ENCODE results near the gene UBA7. TPM values are rescaled to one million over a fixed set of nuclear protein-coding genes. Genes with fewer than 3 reads are reported as not detected.
A peak's percentile ranks its signal among the peaks of the same experiment; 100 is the strongest.

Gene UBA7
- total and polyA plus RNA-seq, 9 donors: 29.3 to 84.9 (median 67.8) TPM

DNA sequence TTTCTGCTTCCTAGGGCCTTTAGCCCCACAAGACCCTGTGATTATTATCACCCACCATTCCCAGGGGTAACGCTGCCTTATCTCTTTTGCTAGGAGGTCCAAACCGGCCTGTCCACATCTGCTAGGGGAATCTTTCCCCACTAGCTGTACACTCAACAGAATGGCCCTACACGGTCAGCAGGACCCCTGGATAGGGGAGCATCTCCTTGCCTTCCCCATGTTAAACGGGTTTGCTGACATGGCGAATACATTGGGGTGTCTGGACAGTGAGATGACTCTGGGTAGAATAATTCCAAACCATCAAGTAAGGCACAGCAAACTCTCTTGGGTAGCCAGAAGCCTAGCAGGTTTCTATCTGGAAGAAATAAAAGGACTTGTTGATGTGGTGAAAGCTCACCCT is 41.9 kb upstream of the UBA7 start:
- peak overlapping the region; percentile 46 for H3K4me3 ChIP-seq
- no peaks in the 10 kb centered on the region for H3K27me3 ChIP-seq
- H3K4me1 ChIP-seq (ENCODE audit: insufficient read depth): peaks cover 6% of the 10 kb centered on the region
- no peak for DNase-seq
- H3K36me3 ChIP-seq: no peaks in the 10 kb centered on the region
- no peak overlapping the region for H3K27ac ChIP-seq
- intact Hi-C loops (cut with DNase I): no loop called here
- WGBS, 3 donors: 38 to 59% (median 39%) methylated on average over 5 of the region's 5 CpGs
- no peak for TF ChIP-seq POLR2A (IDR thresholded peaks at IDR 0.05)
- no peak for TF ChIP-seq EP300 (IDR thresholded peaks at IDR 0.05)
- TF ChIP-seq, protein P1, sequence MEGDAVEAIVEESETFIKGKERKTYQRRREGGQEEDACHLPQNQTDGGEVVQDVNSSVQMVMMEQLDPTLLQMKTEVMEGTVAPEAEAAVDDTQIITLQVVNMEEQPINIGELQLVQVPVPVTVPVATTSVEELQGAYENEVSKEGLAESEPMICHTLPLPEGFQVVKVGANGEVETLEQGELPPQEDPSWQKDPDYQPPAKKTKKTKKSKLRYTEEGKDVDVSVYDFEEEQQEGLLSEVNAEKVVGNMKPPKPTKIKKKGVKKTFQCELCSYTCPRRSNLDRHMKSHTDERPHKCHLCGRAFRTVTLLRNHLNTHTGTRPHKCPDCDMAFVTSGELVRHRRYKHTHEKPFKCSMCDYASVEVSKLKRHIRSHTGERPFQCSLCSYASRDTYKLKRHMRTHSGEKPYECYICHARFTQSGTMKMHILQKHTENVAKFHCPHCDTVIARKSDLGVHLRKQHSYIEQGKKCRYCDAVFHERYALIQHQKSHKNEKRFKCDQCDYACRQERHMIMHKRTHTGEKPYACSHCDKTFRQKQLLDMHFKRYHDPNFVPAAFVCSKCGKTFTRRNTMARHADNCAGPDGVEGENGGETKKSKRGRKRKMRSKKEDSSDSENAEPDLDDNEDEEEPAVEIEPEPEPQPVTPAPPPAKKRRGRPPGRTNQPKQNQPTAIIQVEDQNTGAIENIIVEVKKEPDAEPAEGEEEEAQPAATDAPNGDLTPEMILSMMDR (IDR thresholded peaks at IDR 0.05): no peak
- no peaks in the 10 kb centered on the region for H3K9me3 ChIP-seq

DNA sequence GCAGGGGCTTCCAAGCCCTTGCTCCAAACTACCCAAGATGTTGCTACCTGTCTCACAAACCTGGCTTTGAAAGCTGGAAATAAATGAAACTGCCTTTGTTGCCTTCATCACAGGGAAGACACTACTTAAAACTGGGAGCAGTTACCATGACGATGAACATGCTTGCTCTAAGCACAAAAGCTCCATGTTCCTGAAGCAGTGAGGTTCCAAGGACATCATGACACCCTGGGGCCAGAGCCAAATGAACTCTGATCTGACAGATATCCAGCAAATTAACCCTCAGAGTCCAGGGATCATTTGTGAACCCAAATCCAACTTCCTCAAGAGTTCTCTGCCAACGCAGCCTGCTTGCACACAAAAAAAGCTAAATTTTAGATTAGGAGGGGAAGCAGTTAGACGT is 31.9 kb upstream of the UBA7 start:
- 81 to 89% (median 83%) methylated on average over 3 of the region's 3 CpGs for WGBS, 3 donors

DNA sequence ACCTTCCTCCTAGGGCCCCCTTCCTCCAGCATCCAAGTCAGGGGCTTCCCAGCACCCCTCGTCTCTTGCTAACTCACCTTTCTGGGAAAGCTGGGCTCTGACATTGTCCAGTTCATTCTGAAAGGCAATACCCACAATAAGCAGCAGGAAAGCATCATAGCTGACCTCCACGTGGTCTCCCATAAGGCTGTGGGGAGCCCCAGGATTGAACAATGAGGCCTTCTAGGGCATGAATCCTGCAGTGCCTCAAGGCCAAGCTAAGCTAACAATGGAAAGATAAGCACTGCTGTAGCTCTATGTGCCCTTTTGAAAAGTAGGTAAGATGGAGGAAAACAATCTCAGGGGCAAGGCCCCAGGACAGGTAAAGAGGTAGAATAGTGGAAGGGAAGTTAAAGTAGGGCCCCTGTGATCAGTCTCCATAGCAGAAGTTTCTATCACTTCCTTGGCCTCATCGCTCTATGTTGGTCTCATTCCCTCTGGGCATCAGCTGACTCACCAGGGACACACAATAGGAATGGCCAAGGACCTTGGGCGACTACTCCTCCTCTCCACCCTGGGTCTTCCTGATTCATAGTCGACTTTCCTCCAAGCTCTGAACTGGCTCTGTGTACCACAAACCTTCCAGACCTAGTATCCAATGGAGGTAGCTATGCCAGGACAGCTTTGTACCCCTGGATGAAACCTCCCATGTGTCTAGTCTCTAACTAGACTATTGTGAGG is 30.9 kb upstream of the UBA7 start:
- DNase-seq: no peak
- TF ChIP-seq, protein P1 (IDR thresholded peaks at IDR 0.05): no peak
- H3K27me3 ChIP-seq: no peaks in the 10 kb centered on the region
- 74 to 91% (median 82%) methylated on average over 5 of the region's 5 CpGs for WGBS, 3 donors
- intact Hi-C loops (cut with DNase I): loop anchor here in 2 of 4 donors (5.0 to 10.0 kb wide), 2 partner anchors 130 to 307 kb away; partner anchors contain the start of gene AMIGO3 (in 1 of the 2)
- H3K27ac ChIP-seq: no peak overlapping the region
- H3K9me3 ChIP-seq: no peaks in the 10 kb centered on the region
- H3K4me1 ChIP-seq (ENCODE audit: insufficient read depth): peaks cover under 1% of the 10 kb centered on the region
- no peaks in the 10 kb centered on the region for H3K36me3 ChIP-seq
- no peak overlapping the region for H3K4me3 ChIP-seq

More for the DNA sequence above, 31.9 kb upstream of the UBA7 start:
- Histone ChIP-seq H3K36me3 (no peaks in the 10 kb centered on the region), H3K27me3 (no peaks in the 10 kb centered on the region), H3K4me1 (ENCODE audit: insufficient read depth) (no peaks in the 10 kb centered on the region), H3K4me3 (no peak overlapping the region), H3K9me3 (no peaks in the 10 kb centered on the region), H3K27ac (no peak overlapping the region)
- intact Hi-C loops (cut with DNase I): loop anchor here in 1 of 4 donors (10.0 kb wide), 1 partner anchor 131 kb away; the partner anchor contains the start of gene AMIGO3
- TF ChIP-seq POLR2A (IDR thresholded peaks at IDR 0.05): no peak
- DNase-seq: no peak

DNA sequence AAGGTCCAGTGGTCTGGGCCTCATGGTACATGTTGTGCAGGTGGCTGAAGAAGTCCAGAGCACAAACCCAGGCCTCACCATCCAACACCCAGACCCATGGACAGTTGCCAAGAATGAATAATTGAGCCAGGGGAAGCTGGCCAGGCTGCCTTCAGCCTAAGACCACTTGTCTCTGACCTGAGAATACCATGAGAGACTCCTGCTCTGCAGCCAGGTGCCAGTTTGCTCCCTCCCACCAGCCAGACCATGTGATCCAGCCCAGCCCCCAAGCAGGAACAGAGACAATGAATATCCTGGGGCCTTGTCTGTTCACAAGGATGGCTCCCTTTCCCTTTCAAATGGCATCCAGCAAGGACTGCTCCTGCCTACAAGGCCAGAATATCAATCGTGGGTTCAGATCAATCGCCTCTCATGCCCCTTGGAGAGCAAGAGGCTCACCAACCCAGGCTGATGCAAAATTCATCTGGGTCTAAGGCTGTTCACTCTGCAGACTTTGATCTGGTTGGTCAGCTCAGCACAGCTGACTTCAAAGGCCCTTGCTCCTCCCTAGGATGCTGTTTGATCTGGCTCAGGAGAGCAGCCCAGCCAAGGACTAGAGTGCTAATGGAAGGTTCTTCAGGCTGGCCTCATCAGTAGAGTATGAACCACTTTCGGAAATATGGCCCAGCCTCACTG is 29.2 kb upstream of the UBA7 start:
- H3K4me1 ChIP-seq (ENCODE audit: insufficient read depth): peaks cover 4% of the 10 kb centered on the region
- H3K9me3 ChIP-seq: no peaks in the 10 kb centered on the region
- no peaks in the 10 kb centered on the region for H3K27me3 ChIP-seq
- intact Hi-C loops (cut with DNase I): loop anchor here in 2 of 4 donors (5.0 to 10.0 kb wide), 2 partner anchors 128 to 306 kb away; partner anchors contain the start of gene AMIGO3 (in 1 of the 2)
- no peak overlapping the region for H3K27ac ChIP-seq
- DNase-seq: no peak
- H3K36me3 ChIP-seq: no peaks in the 10 kb centered on the region
- WGBS, 3 donors: 90 to 98% (median 95%) methylated on average over 3 of the region's 3 CpGs
- TF ChIP-seq POLR2A (IDR thresholded peaks at IDR 0.05) (no peak), EP300 (IDR thresholded peaks at IDR 0.05) (no peak)
- TF ChIP-seq, protein P1 (IDR thresholded peaks at IDR 0.05): no peak
- no peak overlapping the region for H3K4me3 ChIP-seq

Data from ovary (tissue), 9 donors.